ENCODE data around the gene IL1RAPL2.

DNA sequence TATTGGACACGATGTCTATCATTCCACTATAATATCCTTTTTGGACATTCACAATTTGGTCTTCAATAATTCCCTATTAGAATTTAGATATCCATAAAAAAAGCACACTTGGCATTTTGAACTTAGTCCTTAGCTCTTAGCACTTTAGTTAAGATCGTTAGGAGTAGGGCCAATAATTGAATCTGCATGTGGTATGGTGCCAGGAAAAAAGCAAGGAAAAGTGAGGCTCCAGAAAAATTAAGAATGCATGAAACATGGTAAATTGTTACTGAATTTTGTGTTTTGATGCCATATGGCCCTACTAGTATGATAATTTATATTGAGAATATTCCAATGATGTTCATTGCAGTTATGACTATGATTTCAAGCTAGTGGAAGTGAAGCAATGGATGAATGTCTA is 708.1 kb downstream of the IL1RAPL2 start:
- TF ChIP-seq POLR2AphosphoS5 (IDR thresholded peaks at IDR 0.05; ENCODE audit: borderline replicate concordance, low read depth, low read length) (no peak), EZH2 (IDR thresholded peaks at IDR 0.05) (no peak), FOXP2 (optimal IDR thresholded peaks at IDR 0.05; ENCODE audit: control extremely low read depth, extremely low read length, insufficient read depth) (no peak)
